H1 (cell line): Measurements from ENCODE around the gene ZDHHC11. TPM values are rescaled to one million over a fixed set of nuclear protein-coding genes. Genes with fewer than 3 reads are reported as not detected.

ENCODE experiments used
- CTCF ChIA-PET: fragments of 300-600 bp; sonication (Branson Sonifier 250); formaldehyde crosslinking; loops from one replicate; lab custom pipeline; 2021; ENCODE audit not compliant: partially characterized antibody; lab: Charles Lee
- POLR2A ChIA-PET: fragments of 300-600 bp; sonication (Branson Sonifier 250); formaldehyde crosslinking; loops from one replicate; lab custom pipeline; 2021; ENCODE audit warnings: inconsistent platforms; ENCODE audit not compliant: partially characterized antibody; lab: Charles Lee
- DNase-seq, 2 experiments: peaks; one replicate each; pipeline versions ENCODE4 v3.0.0 to v3.0.0-alpha.2; 2010 to 2022; ENCODE audit warnings: low spot score in 2 of 2, low read depth in 1 of 2, mixed read lengths in 1 of 2
- FAIRE-seq: peaks from 2 replicates; lab custom pipeline; 2011; peaks lifted over from hg19 to GRCh38; lab: Jason Lieb, UNC
- H2AFZ ChIP-seq: 2 replicates; pipeline ENCODE4 v1.8.1; 2012; ENCODE audit warnings: low read length, inconsistent platforms
- H2AK5ac ChIP-seq: 2 replicates; pipeline ENCODE4 v1.6.1; 2013; ENCODE audit warnings: low read depth, low read length
- H2BK120ac ChIP-seq: replicated peaks from 2 replicates; pipeline ENCODE3; 2013; ENCODE audit warnings: low read depth, low read length, inconsistent platforms
- H2BK12ac ChIP-seq: 2 replicates; pipeline ENCODE4 v1.6.1; 2013; ENCODE audit warnings: low read depth, low read length
- H2BK15ac ChIP-seq: 2 replicates; pipeline ENCODE4 v1.6.1; 2013; ENCODE audit warnings: low read length
- H2BK20ac ChIP-seq: 2 replicates; pipeline ENCODE4 v1.6.1; 2013; ENCODE audit warnings: low read length
- H2BK5ac ChIP-seq: 2 replicates; pipeline ENCODE4 v1.6.1; 2013; ENCODE audit warnings: low read depth, low read length
- H3K14ac ChIP-seq: 2 replicates; pipeline ENCODE4 v1.6.1; 2013; ENCODE audit warnings: inconsistent platforms; ENCODE audit not compliant: insufficient read length
- H3K18ac ChIP-seq: 2 replicates; pipeline ENCODE4 v1.6.1; 2013; ENCODE audit warnings: low read length; ENCODE audit errors: extremely low read depth
- H3K23ac ChIP-seq: 2 replicates; pipeline ENCODE4 v1.6.1; 2013; ENCODE audit warnings: inconsistent platforms; ENCODE audit not compliant: insufficient read length
- H3K23me2 ChIP-seq: 2 replicates; pipeline ENCODE4 v1.6.1; 2013; ENCODE audit warnings: low read depth, low read length
- H3K27ac ChIP-seq: 2 replicates; pipeline ENCODE4 v1.6.1; 2011; ENCODE audit warnings: low read depth, low read length, inconsistent platforms
- H3K27me3 ChIP-seq, 4 experiments: replicated peaks in 1 of 4; 1 replicate in 1 of 4; 2 replicates in 3 of 4; pipeline versions ENCODE4 v1.6.1 to v1.8.1; 2011 to 2013; ENCODE audit warnings: low read length in 3 of 4, mild to moderate bottlenecking in 3 of 4, inconsistent platforms in 2 of 4, mixed read lengths in 2 of 4, moderate library complexity in 1 of 4; ENCODE audit not compliant: control insufficient read depth in 3 of 4, insufficient read depth in 3 of 4; ENCODE audit errors: extremely low read depth in 1 of 4
- H3K36me3 ChIP-seq, 4 experiments: 2 replicates each; pipeline versions ENCODE4 v1.6.1 to v1.8.1; 2011 to 2013; ENCODE audit warnings: mild to moderate bottlenecking in 4 of 4, low read length in 3 of 4, moderate library complexity in 2 of 4, control low read depth in 1 of 4, inconsistent platforms in 1 of 4; ENCODE audit not compliant: insufficient read depth in 4 of 4, control insufficient read depth in 2 of 4
- H3K4ac ChIP-seq: replicated peaks from 2 replicates; pipeline ENCODE3; 2013; ENCODE audit warnings: low read length, low read depth, mixed read lengths, inconsistent platforms; ENCODE audit not compliant: insufficient read length
- H3K4me1 ChIP-seq, 4 experiments: replicated peaks in 1 of 4; 1 replicate in 1 of 4; 2 replicates in 3 of 4; pipeline versions ENCODE4 v1.6.1 to v1.8.1; 2011 to 2013; ENCODE audit warnings: low read length in 3 of 4, inconsistent platforms in 2 of 4, mixed read lengths in 1 of 4; ENCODE audit not compliant: insufficient read depth in 4 of 4, control insufficient read depth in 3 of 4
- H3K4me2 ChIP-seq, 2 experiments: 2 replicates each; pipeline versions ENCODE4 v1.6.1 to v1.8.1; 2011 to 2013; ENCODE audit warnings: low read depth in 2 of 2, low read length in 2 of 2, control low read depth in 1 of 2, inconsistent platforms in 1 of 2, mild to moderate bottlenecking in 1 of 2; ENCODE audit not compliant: insufficient read depth in 1 of 2
- H3K4me3 ChIP-seq, 4 experiments: fragments of 200-600, 300-600 bp in 1 of 4; sonication (generic), shearing (Covaris generic), sonication (Bioruptor Twin) in 1 of 4; 2 replicates each; pipeline versions ENCODE4 v1.5.1 to v1.8.1; 2011 to 2016; ENCODE audit warnings: low read length in 4 of 4, low read depth in 3 of 4, control low read depth in 2 of 4, inconsistent platforms in 2 of 4, mild to moderate bottlenecking in 2 of 4, mixed read lengths in 1 of 4, moderate library complexity in 1 of 4; ENCODE audit not compliant: insufficient read depth in 2 of 4; ENCODE audit errors: extremely low read depth in 1 of 4
- H3K56ac ChIP-seq: replicated peaks from 2 replicates; pipeline ENCODE3; 2013; ENCODE audit warnings: low read depth, mild to moderate bottlenecking, mixed read lengths, low read length, inconsistent platforms; ENCODE audit not compliant: insufficient read length
- H3K79me1 ChIP-seq: 2 replicates; pipeline ENCODE4 v1.6.1; 2013; ENCODE audit warnings: low read depth, low read length, control low read depth
- H3K79me2 ChIP-seq, 2 experiments: 2 replicates each; pipeline versions ENCODE4 v1.6.1 to v1.8.1; 2012 to 2013; ENCODE audit warnings: low read length in 2 of 2, mild to moderate bottlenecking in 2 of 2, inconsistent platforms in 1 of 2; ENCODE audit not compliant: insufficient read depth in 2 of 2, control insufficient read depth in 1 of 2
- H3K9ac ChIP-seq, 4 experiments: replicated peaks in 1 of 4; 1 replicate in 1 of 4; 2 replicates in 3 of 4; pipeline versions ENCODE4 v1.6.1 to v1.8.1; 2011 to 2013; ENCODE audit warnings: low read depth in 3 of 4, low read length in 3 of 4, control low read depth in 2 of 4, mild to moderate bottlenecking in 2 of 4, moderate library complexity in 2 of 4, inconsistent platforms in 1 of 4; ENCODE audit errors: extremely low read depth in 1 of 4
- H3K9me3 ChIP-seq, 2 experiments: 2 replicates each; pipeline versions ENCODE4 v1.6.1 to v1.8.1; 2012 to 2013; ENCODE audit warnings: mild to moderate bottlenecking in 2 of 2, moderate library complexity in 2 of 2, control low read depth in 1 of 2, inconsistent platforms in 1 of 2, low read depth in 1 of 2, low read length in 1 of 2, mixed read lengths in 1 of 2; ENCODE audit not compliant: insufficient read depth in 2 of 2
- H4K20me1 ChIP-seq, 2 experiments: replicated peaks in 1 of 2; 2 replicates each; pipeline versions ENCODE3 to v1.8.1; 2011 to 2013; ENCODE audit warnings: inconsistent platforms in 2 of 2, low read length in 2 of 2, mild to moderate bottlenecking in 1 of 2; ENCODE audit not compliant: insufficient read depth in 2 of 2, control insufficient read depth in 1 of 2
- H4K5ac ChIP-seq: 2 replicates; pipeline ENCODE4 v1.6.1; 2013; ENCODE audit warnings: low read length, low read depth, mixed read lengths, inconsistent platforms; ENCODE audit not compliant: insufficient read length
- H4K8ac ChIP-seq: 2 replicates; pipeline ENCODE4 v1.8.0; 2013; ENCODE audit warnings: mild to moderate bottlenecking, moderate library complexity, low read length, inconsistent platforms; ENCODE audit not compliant: insufficient read depth; ENCODE audit errors: extremely low read depth
- H4K91ac ChIP-seq: replicated peaks from 2 replicates; pipeline ENCODE3; 2013; ENCODE audit warnings: low read length, mixed read lengths, inconsistent platforms; ENCODE audit not compliant: insufficient read length
- CBX8 ChIP-seq: fragments of 300-800, 300-1000 bp; sonication (generic); IDR thresholded peaks from 2 replicates; pipeline ENCODE4 v1.7.1; 2016; ENCODE audit warnings: low read depth, low read length, borderline replicate concordance
- GTF2F1 ChIP-seq: IDR thresholded peaks from 2 replicates; pipeline ENCODE4 v1.6.1; 2012; ENCODE audit warnings: low read depth, low read length, improper control_type of control experiment, borderline replicate concordance
- SIX5 ChIP-seq: IDR thresholded peaks from 2 replicates; pipeline ENCODE4 v1.6.1; 2011; ENCODE audit warnings: mild to moderate bottlenecking, low read depth, low read length
- SP4 ChIP-seq: IDR thresholded peaks from 2 replicates; pipeline ENCODE4 v1.6.1; 2012; ENCODE audit warnings: low read length, inconsistent platforms
- TBP ChIP-seq: IDR thresholded peaks from 2 replicates; pipeline ENCODE4 v1.6.1; 2011; ENCODE audit warnings: low read depth, low read length, improper control_type of control experiment
- WGBS, 2 experiments: shearing (Covaris generic) in 1 of 2; methylation state at CpG; one replicate each; pipeline versions ENCODE4 v1.1.6 to v1.1.7; 2013 to 2015; ENCODE audit warnings: low lambda C conversion rate in 2 of 2, mixed read lengths in 2 of 2, inconsistent platforms in 1 of 2, low coverage in 1 of 2, missing lambda C conversion rate in 1 of 2; ENCODE audit not compliant: insufficient replicate concordance in 2 of 2, insufficient coverage in 1 of 2, insufficient read length in 1 of 2; ENCODE audit errors: extremely low coverage in 1 of 2, missing lambda C conversion rate in 1 of 2; 5-methylcytosine and 5-hydroxymethylcytosine counted together
- polyA plus RNA-seq, 7 experiments: library from polyadenylated mRNA; depleted of rRNA in 3 of 7; stranded (reverse) in 5 of 7; unstranded in 2 of 7; fragments of >200 nt in 5 of 7; fragments of 200-250 nt in 2 of 7; gene quantifications; 1 replicate in 5 of 7; 2 replicates in 1 of 7; 4 replicates in 1 of 7; pipeline versions ENCODE4 v1.2.1 to v1.2.3, GENCODE V29; 2011 to 2013; ENCODE audit warnings: missing spikeins in 2 of 7, mixed read lengths in 2 of 7
- total RNA-seq: library from RNA; stranded (reverse); fragmentation: NEBNext Ultra II Directional; extraction: Animal tissue kit (Norgen Biotek cat#: 25700); gene quantifications from 2 replicates; pipeline ENCODE4 v1.2.1, GENCODE V29; 2021
- TF ChIP-seq, protein P1 (sequence below), 3 experiments: IDR thresholded peaks; 1 replicate in 2 of 3; 2 replicates in 1 of 3; pipeline versions ENCODE4 v1.5.1 to v1.6.1; 2011; ENCODE audit warnings: low read length in 3 of 3, mild to moderate bottlenecking in 3 of 3, inconsistent platforms in 2 of 3, low read depth in 1 of 3, moderate library complexity in 1 of 3; ENCODE audit not compliant: insufficient read depth in 1 of 3; ENCODE audit errors: control extremely low read depth in 1 of 3
- TF ChIP-seq, protein P2 (sequence below): IDR thresholded peaks from 2 replicates; pipeline ENCODE4 v1.6.1; 2011; ENCODE audit warnings: low read length, improper control_type of control experiment

ZDHHC11 gene
- total and polyA plus RNA-seq, 2 of the 8 experiments (the other 6 are each of a cell fraction or from before 2014, with no cell fraction given): 4.7 to 16.6 TPM

DNA sequence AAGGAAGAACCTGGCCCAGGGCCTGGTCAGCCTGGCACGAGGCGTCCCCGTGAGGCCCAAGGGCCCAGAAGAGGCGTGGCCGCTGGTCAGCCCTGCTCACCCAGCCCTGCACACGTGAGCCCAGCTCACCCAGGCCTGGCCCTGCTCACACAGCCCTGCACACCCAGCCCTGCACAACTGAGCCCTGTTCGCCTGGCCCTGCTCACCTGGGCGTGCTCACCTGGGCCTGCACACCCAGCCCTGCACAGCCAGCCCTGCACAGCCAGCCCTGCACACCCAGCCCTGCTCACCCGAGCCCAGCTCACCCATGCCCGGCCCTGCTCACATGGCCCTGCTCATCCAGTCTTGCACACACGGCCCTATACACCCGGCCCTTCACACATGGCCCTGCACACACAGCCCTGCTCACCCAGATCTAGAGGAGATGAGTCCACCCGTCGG is 2.1 kb downstream of the ZDHHC11 start:
- Histone ChIP-seq H3K18ac (no peak overlapping the region), H2AK5ac (no peak overlapping the region), H3K79me2 (no peaks in the 10 kb centered on the region), H3K9ac (no peak overlapping the region), H4K8ac (no peak overlapping the region), H2BK5ac (no peak overlapping the region), H3K4ac (no peak overlapping the region), H2AFZ (no peak overlapping the region), H2BK15ac (no peak overlapping the region), H3K56ac (no peak overlapping the region), H3K4me1 (peaks cover 0 to 3% (median 0%) of the 10 kb centered on the region in 4 experiments; a peak in 1 of 7 replicates), H3K79me1 (no peaks in the 10 kb centered on the region), H2BK120ac (no peak overlapping the region), H4K20me1 (no peaks in the 10 kb centered on the region), H3K27me3 (0 out of 7 replicates have a peak, but pooled peaks cover 0 to 2% (median 0%) of the 10 kb centered on the region in 4 experiments), H3K9me3 (no peaks in the 10 kb centered on the region), H3K14ac (no peak overlapping the region), H3K4me3 (no peak overlapping the region), H4K91ac (no peak overlapping the region), H4K5ac (no peak overlapping the region), H3K36me3 (peaks cover 0 to 5% (median 0%) of the 10 kb centered on the region in 4 experiments; a peak in 3 of 8 replicates), H2BK12ac (no peak overlapping the region), H2BK20ac (no peak overlapping the region), H3K27ac (no peak overlapping the region), H3K4me2 (no peak overlapping the region), H3K23me2 (no peaks in the 10 kb centered on the region), H3K23ac (no peak overlapping the region)
- CTCF ChIA-PET: interaction anchor here (2.0 kb wide), 1 partner anchor 54 kb away, joined by 5 read pairs; no protein-coding TSS in a partner anchor
- POLR2A ChIA-PET: interaction anchor here (1.6 to 2.8 kb wide), 2 partner anchors 14 to 16 kb away, joined by 6 to 9 read pairs; no protein-coding TSS in a partner anchor
- no peak for TF ChIP-seq CBX8
- TF ChIP-seq GTF2F1: no peak
- no peak for TF ChIP-seq SIX5
- TF ChIP-seq, protein P1, sequence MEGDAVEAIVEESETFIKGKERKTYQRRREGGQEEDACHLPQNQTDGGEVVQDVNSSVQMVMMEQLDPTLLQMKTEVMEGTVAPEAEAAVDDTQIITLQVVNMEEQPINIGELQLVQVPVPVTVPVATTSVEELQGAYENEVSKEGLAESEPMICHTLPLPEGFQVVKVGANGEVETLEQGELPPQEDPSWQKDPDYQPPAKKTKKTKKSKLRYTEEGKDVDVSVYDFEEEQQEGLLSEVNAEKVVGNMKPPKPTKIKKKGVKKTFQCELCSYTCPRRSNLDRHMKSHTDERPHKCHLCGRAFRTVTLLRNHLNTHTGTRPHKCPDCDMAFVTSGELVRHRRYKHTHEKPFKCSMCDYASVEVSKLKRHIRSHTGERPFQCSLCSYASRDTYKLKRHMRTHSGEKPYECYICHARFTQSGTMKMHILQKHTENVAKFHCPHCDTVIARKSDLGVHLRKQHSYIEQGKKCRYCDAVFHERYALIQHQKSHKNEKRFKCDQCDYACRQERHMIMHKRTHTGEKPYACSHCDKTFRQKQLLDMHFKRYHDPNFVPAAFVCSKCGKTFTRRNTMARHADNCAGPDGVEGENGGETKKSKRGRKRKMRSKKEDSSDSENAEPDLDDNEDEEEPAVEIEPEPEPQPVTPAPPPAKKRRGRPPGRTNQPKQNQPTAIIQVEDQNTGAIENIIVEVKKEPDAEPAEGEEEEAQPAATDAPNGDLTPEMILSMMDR (IDR thresholded peaks at IDR 0.05; ENCODE audit: control extremely low read depth in 1 of 3, insufficient read depth in 1 of 3, low read depth in 1 of 3, low read length in 3 of 3): no peak
- no peak for TF ChIP-seq SP4
- TF ChIP-seq, protein P2, sequence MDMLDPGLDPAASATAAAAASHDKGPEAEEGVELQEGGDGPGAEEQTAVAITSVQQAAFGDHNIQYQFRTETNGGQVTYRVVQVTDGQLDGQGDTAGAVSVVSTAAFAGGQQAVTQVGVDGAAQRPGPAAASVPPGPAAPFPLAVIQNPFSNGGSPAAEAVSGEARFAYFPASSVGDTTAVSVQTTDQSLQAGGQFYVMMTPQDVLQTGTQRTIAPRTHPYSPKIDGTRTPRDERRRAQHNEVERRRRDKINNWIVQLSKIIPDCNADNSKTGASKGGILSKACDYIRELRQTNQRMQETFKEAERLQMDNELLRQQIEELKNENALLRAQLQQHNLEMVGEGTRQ: no peak
- no peak for TF ChIP-seq TBP
- DNase-seq (no peak), FAIRE-seq (no peak)
- 88% methylated on average over 14 of the region's 14 CpGs; no CpG with 5 or more reads in 1 of the 2 experiments for WGBS, 2 experiments
